Glutamatergic neuron (in vitro differentiated cells): ENCODE data around the gene RASL11A. TPM values are rescaled to one million over a fixed set of nuclear protein-coding genes. Genes with fewer than 3 reads are reported as not detected.

ENCODE experiments used
- DNase-seq: peaks from one replicate; pipeline ENCODE4 v3.0.0; 2022
- H3K27ac Mint-ChIP-seq: one replicate; pipeline ENCODE4 v1.8.0; 2020; ENCODE audit warnings: mild to moderate bottlenecking, mixed read lengths, inconsistent platforms; ENCODE audit not compliant: unreplicated experiment
- H3K27me3 Mint-ChIP-seq: one replicate; pipeline ENCODE4 v1.8.0; 2020; ENCODE audit warnings: mild to moderate bottlenecking, moderate library complexity, mixed read lengths, inconsistent platforms; ENCODE audit not compliant: unreplicated experiment
- H3K36me3 Mint-ChIP-seq: one replicate; pipeline ENCODE4 v1.8.0; 2020; ENCODE audit warnings: mild to moderate bottlenecking, mixed read lengths, inconsistent platforms; ENCODE audit not compliant: unreplicated experiment
- H3K4me1 Mint-ChIP-seq: one replicate; pipeline ENCODE4 v1.8.0; 2020; ENCODE audit warnings: mild to moderate bottlenecking, low read depth, mixed read lengths, inconsistent platforms; ENCODE audit not compliant: unreplicated experiment
- H3K4me3 Mint-ChIP-seq: one replicate; pipeline ENCODE4 v1.8.0; 2020; ENCODE audit warnings: mild to moderate bottlenecking, mixed read lengths, inconsistent platforms; ENCODE audit not compliant: unreplicated experiment
- H3K9me3 Mint-ChIP-seq: one replicate; pipeline ENCODE4 v1.8.0; 2020; ENCODE audit warnings: mild to moderate bottlenecking, moderate library complexity, mixed read lengths, inconsistent platforms; ENCODE audit not compliant: unreplicated experiment
- total RNA-seq: library from RNA; stranded (reverse); fragmentation: NEBNext Ultra II Directional; extraction: Animal tissue kit (Norgen Biotek cat#: 25700); gene quantifications from one replicate; pipeline ENCODE4 v1.2.1, GENCODE V29; 2021; ENCODE audit not compliant: unreplicated experiment
- TF ChIP-seq, protein P1 (sequence below): fragments of 200-600 bp; sonication (generic); IDR thresholded peaks from one replicate; pipeline ENCODE4 v1.5.0; 2021; ENCODE audit not compliant: partially characterized antibody, unreplicated experiment

The RASL11A gene
- total RNA-seq, 1 donor from 2014 or later: 1.8 TPM

DNA sequence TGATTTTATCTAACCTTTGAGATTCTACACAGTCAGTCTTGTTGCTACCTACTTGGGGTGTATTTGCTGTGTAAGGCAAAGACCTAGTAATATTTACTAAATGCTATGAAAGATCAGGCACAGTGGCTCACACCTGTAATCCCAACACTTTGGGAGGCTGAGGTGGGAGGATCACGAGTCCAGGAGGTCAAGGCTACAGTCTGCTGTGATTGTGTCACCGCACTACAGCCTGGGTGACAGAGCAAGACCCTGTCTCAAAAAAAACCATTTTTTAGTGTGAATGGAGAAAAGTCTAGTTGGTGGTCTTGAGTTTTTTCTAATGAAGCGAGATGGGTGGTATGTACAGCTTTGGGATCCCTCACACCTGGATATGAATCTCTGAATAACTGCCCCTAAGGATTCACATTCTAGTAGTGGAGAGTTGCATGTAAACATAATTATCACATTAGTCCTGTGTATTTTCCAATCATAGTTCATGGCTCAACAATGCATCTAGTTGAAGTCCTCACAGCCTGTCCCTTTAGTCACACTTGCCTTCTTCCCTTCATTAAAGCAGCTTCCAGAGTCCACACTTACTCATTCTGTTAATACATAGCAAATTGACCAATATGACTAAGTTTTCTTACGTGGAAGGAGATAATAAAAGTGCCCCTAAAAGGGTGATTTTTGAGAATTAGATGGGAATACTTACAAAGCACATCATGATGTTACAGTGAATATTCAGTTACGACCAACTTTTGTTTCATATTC lies 11.8 kb upstream of the RASL11A start:
- TF ChIP-seq, protein P1, sequence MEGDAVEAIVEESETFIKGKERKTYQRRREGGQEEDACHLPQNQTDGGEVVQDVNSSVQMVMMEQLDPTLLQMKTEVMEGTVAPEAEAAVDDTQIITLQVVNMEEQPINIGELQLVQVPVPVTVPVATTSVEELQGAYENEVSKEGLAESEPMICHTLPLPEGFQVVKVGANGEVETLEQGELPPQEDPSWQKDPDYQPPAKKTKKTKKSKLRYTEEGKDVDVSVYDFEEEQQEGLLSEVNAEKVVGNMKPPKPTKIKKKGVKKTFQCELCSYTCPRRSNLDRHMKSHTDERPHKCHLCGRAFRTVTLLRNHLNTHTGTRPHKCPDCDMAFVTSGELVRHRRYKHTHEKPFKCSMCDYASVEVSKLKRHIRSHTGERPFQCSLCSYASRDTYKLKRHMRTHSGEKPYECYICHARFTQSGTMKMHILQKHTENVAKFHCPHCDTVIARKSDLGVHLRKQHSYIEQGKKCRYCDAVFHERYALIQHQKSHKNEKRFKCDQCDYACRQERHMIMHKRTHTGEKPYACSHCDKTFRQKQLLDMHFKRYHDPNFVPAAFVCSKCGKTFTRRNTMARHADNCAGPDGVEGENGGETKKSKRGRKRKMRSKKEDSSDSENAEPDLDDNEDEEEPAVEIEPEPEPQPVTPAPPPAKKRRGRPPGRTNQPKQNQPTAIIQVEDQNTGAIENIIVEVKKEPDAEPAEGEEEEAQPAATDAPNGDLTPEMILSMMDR: no peak
- H3K9me3 Mint-ChIP-seq: no peaks in the 10 kb centered on the region
- DNase-seq: no peak
- H3K27me3 Mint-ChIP-seq: peaks cover 1% of the 10 kb centered on the region
- peaks cover 4% of the 10 kb centered on the region for H3K36me3 Mint-ChIP-seq
- peaks cover 2% of the 10 kb centered on the region for H3K4me1 Mint-ChIP-seq
- no peak overlapping the region for H3K4me3 Mint-ChIP-seq
- H3K27ac Mint-ChIP-seq: no peak overlapping the region

DNA sequence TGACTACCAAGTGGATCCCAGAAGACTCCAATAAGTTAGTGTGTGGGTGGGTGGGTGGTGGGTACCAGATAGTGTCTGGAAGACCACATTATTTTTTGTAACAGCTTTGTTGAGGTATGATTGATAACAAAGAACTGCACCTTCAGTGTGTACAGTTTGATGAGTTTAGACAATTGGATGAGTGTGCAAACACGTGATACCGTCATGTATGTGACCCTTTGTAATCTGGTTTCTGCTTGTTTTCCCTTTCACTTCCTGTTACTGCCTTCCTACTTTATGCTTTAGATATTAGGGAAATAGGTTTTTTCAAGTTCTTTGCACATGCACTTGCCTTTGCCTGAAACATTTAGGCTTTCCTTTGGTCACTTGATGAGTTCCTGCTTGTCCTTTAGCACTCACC lies 10.8 kb upstream of the RASL11A start:
- no peak overlapping the region for H3K4me3 Mint-ChIP-seq
- TF ChIP-seq, protein P1: no peak
- peaks cover 4% of the 10 kb centered on the region for H3K36me3 Mint-ChIP-seq
- H3K4me1 Mint-ChIP-seq: peaks cover 11% of the 10 kb centered on the region
- peaks cover 1% of the 10 kb centered on the region for H3K27me3 Mint-ChIP-seq
- H3K27ac Mint-ChIP-seq: no peak overlapping the region
- H3K9me3 Mint-ChIP-seq: no peaks in the 10 kb centered on the region
- DNase-seq: no peak

DNA sequence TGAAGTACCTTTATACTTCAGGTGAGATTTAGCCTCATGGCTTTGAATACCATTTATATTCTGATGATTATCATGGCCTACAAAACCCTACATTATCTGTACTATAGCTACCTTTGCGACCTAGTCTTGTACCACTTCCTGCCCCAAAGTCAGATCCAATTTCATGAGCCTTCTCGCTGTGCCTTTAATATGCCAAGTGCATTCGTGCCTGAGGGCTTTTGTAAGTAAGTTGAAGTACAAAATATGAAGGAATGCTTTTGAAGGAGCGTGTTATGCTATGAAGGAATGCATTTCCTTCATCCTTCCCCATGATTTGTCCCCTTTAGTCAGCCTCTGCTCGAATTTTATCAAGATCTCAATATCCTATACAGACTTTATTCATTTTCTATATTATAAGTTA lies 9.2 kb upstream of the RASL11A start:
- DNase-seq: no peak
- peaks cover 13% of the 10 kb centered on the region for H3K4me1 Mint-ChIP-seq
- TF ChIP-seq, protein P1: no peak
- no peaks in the 10 kb centered on the region for H3K9me3 Mint-ChIP-seq
- no peak overlapping the region for H3K4me3 Mint-ChIP-seq
- peaks cover 1% of the 10 kb centered on the region for H3K27me3 Mint-ChIP-seq
- no peak overlapping the region for H3K27ac Mint-ChIP-seq
- H3K36me3 Mint-ChIP-seq: peaks cover 4% of the 10 kb centered on the region

DNA sequence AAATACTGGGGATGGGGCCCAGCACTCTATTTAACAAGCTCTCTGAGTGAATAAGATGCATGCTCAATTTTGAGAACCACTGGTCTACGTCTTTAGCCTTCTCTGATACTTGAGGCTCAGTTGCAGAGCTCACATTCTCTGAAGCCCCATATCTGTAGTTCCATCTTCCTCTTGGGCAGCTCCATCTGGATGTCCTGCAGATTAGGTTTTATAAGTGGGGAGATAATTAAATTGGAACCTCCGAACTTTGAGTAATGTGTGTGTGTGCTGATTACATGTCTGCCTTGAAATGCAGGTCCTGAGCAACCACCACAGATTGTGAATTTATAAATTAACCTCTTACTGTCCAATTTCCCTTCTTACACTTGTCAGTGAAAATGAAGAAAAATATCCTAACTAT lies 7.2 kb upstream of the RASL11A start:
- H3K27ac Mint-ChIP-seq: peak overlapping the region; percentile 29
- peaks cover 13% of the 10 kb centered on the region for H3K4me1 Mint-ChIP-seq
- H3K27me3 Mint-ChIP-seq: no peaks in the 10 kb centered on the region
- no peak overlapping the region for H3K4me3 Mint-ChIP-seq
- no peak for DNase-seq
- no peaks in the 10 kb centered on the region for H3K9me3 Mint-ChIP-seq
- TF ChIP-seq, protein P1: no peak
- peaks cover 4% of the 10 kb centered on the region for H3K36me3 Mint-ChIP-seq

DNA sequence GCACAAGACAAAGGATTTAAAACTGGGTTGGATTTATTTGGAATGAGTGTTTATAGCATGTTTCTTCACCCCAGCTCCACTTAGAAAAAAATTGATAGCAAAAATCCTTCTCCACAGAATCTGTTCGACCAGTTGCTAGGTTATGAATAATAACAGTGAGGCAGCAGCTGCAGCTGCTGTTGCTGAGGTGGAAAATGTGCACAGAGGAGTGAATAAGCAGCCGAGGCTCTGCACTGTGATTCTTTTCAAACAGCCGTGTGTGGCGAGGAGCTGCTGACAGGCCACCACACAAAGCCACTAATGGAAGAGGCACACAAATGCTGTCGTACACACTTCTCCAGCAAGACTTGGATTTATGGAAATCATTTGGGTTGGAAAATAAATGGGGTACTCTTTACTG lies 6.4 kb upstream of the RASL11A start:
- Mint-ChIP-seq H3K36me3 (peaks cover 4% of the 10 kb centered on the region), H3K4me1 (peaks cover 13% of the 10 kb centered on the region), H3K4me3 (no peak overlapping the region), H3K9me3 (no peaks in the 10 kb centered on the region), H3K27ac (peak overlapping the region; percentile 86), H3K27me3 (no peaks in the 10 kb centered on the region)
- TF ChIP-seq, protein P1: no peak
- no peak for DNase-seq
